ENCODE results near the gene IGF2.

DNA sequence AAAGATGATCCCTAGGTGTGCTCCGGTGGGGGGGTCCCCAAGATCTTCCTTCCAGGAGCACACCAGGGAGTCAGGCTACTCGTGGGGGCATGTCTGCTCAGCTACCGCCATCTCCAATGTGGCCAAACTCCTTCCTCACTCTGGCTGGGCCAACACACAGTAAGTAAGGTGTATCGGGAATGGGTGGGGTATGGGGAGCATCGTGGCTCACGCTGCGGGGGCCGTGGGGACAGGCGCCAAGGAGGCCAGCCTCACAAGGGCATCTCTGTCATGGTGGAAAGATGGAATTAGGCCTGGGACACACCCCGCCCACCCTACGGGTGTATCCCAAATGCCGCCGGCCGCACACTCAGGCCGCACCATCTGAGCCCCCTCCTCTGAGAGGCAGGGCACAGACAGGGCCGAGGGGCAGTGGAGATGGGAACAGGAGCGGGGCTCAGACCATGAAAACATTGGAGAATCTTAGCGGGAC lies 8.3 kb downstream of the IGF2 start:
- TF ChIP-seq CTCF (IDR thresholded peaks at IDR 0.05; ENCODE audit: insufficient read depth, low read length) (no peak), POLR2AphosphoS5 (IDR thresholded peaks at IDR 0.05; ENCODE audit: low read depth) (no peak), GABPA (IDR thresholded peaks at IDR 0.05; ENCODE audit: low read depth) (no peak), SPI1 (IDR thresholded peaks at IDR 0.05; ENCODE audit: borderline replicate concordance, low read depth) (no peak)
- TF ChIP-seq, protein P1, sequence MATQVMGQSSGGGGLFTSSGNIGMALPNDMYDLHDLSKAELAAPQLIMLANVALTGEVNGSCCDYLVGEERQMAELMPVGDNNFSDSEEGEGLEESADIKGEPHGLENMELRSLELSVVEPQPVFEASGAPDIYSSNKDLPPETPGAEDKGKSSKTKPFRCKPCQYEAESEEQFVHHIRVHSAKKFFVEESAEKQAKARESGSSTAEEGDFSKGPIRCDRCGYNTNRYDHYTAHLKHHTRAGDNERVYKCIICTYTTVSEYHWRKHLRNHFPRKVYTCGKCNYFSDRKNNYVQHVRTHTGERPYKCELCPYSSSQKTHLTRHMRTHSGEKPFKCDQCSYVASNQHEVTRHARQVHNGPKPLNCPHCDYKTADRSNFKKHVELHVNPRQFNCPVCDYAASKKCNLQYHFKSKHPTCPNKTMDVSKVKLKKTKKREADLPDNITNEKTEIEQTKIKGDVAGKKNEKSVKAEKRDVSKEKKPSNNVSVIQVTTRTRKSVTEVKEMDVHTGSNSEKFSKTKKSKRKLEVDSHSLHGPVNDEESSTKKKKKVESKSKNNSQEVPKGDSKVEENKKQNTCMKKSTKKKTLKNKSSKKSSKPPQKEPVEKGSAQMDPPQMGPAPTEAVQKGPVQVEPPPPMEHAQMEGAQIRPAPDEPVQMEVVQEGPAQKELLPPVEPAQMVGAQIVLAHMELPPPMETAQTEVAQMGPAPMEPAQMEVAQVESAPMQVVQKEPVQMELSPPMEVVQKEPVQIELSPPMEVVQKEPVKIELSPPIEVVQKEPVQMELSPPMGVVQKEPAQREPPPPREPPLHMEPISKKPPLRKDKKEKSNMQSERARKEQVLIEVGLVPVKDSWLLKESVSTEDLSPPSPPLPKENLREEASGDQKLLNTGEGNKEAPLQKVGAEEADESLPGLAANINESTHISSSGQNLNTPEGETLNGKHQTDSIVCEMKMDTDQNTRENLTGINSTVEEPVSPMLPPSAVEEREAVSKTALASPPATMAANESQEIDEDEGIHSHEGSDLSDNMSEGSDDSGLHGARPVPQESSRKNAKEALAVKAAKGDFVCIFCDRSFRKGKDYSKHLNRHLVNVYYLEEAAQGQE (IDR thresholded peaks at IDR 0.05; ENCODE audit: insufficient replicate concordance, low read depth) = no peak

All from HL-60 (cell line).